Esophagus muscularis mucosa (tissue), 4 donors: ENCODE measurements around the gene PLET1. TPM values are rescaled to one million over a fixed set of nuclear protein-coding genes. Genes with fewer than 3 reads are reported as not detected.
A peak's percentile ranks its signal among the peaks of the same experiment; 100 is the strongest.

Experiments
- DNase-seq: peaks from one replicate; pipeline ENCODE4 v3.0.0-alpha.2; 2017; ENCODE audit errors: extremely low spot score
- H3K27ac ChIP-seq, 4 donors: fragments of 200-600 bp; sonication (generic); replicated peaks in 1 of 4; 1 replicate in 3 of 4; 2 replicates in 1 of 4; pipeline ENCODE4 v1.5.1; 2016 to 2019; ENCODE audit warnings: mild to moderate bottlenecking in 1 of 4
- H3K27me3 ChIP-seq, 4 donors: fragments of 200-600 bp; sonication (generic); one replicate each; pipeline versions ENCODE4 v1.5.1 to v1.6.0; 2016 to 2019
- H3K36me3 ChIP-seq, 4 donors: fragments of 200-600 bp; sonication (generic); one replicate each; pipeline ENCODE4 v1.5.1; 2016 to 2019
- H3K4me1 ChIP-seq, 4 donors: fragments of 200-600 bp; sonication (generic); one replicate each; pipeline ENCODE4 v1.5.1; 2016 to 2019
- H3K4me3 ChIP-seq, 4 donors: fragments of 200-600 bp; sonication (generic); 1 replicate in 2 of 4; 2 replicates in 2 of 4; pipeline ENCODE4 v1.5.1; 2016 to 2019; ENCODE audit warnings: mild to moderate bottlenecking in 4 of 4, moderate library complexity in 1 of 4
- H3K9me3 ChIP-seq, 4 donors: fragments of 200-600 bp; sonication (generic); 1 replicate in 3 of 4; 2 replicates in 1 of 4; pipeline ENCODE4 v1.5.1; 2016 to 2019
- EP300 ChIP-seq: sonication (generic); formaldehyde crosslinking; IDR thresholded peaks from one replicate; pipeline ENCODE4 v1.6.1; 2017; ENCODE audit warnings: antibody characterized with exemption
- POLR2A ChIP-seq: fragments of 450-650 bp; IDR thresholded peaks from one replicate; pipeline ENCODE4 v1.6.1; 2017; ENCODE audit warnings: antibody characterized with exemption, moderate library complexity, mild to moderate bottlenecking, low read depth
- POLR2AphosphoS5 ChIP-seq, 2 donors: sonication (generic); formaldehyde crosslinking; IDR thresholded peaks; one replicate each; pipeline ENCODE4 v1.6.1; 2017; ENCODE audit warnings: antibody characterized with exemption in 2 of 2
- WGBS: methylation state at CpG from one replicate; pipeline ENCODE4 v1.1.5; 2018; 5-methylcytosine and 5-hydroxymethylcytosine counted together
- intact Hi-C: fragments of 100-400 bp; cut with DNase I; formaldehyde crosslinking; loops from one replicate; pipeline ENCODE4 v1.15.1; 2023
- total RNA-seq, 4 donors: library from RNA; depleted of rRNA; stranded (reverse); fragments of >200 nt; gene quantifications; one replicate each; pipeline versions ENCODE4 v1.1.0 to v1.2.1, GENCODE V29; 2016
- TF ChIP-seq, protein P1 (sequence below), 3 experiments: fragments of 200-600 bp in 2 of 3; fragments of 450-650 bp in 1 of 3; sonication (generic) in 2 of 3; IDR thresholded peaks; one replicate each; pipeline ENCODE4 v1.5.1; 2017 to 2019; ENCODE audit warnings: antibody characterized with exemption in 3 of 3, mild to moderate bottlenecking in 2 of 3, moderate library complexity in 1 of 3

Gene PLET1
- total RNA-seq, 4 donors from 2014 or later = not detected

GRCh38 chr11:112248201-112248600 is 12.5 kb downstream of the PLET1 start:
- Histone ChIP-seq H3K36me3 (no peaks in the 10 kb centered on the region), H3K4me1 (no peaks in the 10 kb centered on the region), H3K27ac (no peak overlapping the region), H3K4me3 (no peak overlapping the region), H3K9me3 (no peaks in the 10 kb centered on the region), H3K27me3 (no peaks in the 10 kb centered on the region)
- TF ChIP-seq, protein P1, sequence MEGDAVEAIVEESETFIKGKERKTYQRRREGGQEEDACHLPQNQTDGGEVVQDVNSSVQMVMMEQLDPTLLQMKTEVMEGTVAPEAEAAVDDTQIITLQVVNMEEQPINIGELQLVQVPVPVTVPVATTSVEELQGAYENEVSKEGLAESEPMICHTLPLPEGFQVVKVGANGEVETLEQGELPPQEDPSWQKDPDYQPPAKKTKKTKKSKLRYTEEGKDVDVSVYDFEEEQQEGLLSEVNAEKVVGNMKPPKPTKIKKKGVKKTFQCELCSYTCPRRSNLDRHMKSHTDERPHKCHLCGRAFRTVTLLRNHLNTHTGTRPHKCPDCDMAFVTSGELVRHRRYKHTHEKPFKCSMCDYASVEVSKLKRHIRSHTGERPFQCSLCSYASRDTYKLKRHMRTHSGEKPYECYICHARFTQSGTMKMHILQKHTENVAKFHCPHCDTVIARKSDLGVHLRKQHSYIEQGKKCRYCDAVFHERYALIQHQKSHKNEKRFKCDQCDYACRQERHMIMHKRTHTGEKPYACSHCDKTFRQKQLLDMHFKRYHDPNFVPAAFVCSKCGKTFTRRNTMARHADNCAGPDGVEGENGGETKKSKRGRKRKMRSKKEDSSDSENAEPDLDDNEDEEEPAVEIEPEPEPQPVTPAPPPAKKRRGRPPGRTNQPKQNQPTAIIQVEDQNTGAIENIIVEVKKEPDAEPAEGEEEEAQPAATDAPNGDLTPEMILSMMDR (IDR thresholded peaks at IDR 0.05) = no peak
- no peak for TF ChIP-seq EP300
- no peak for TF ChIP-seq POLR2A
- no peak for TF ChIP-seq POLR2AphosphoS5 (IDR thresholded peaks at IDR 0.05)
- intact Hi-C loops = no loop called here
- WGBS = 93% methylated on average over 2 of the region's 2 CpGs
- DNase-seq = no peak

DNA sequence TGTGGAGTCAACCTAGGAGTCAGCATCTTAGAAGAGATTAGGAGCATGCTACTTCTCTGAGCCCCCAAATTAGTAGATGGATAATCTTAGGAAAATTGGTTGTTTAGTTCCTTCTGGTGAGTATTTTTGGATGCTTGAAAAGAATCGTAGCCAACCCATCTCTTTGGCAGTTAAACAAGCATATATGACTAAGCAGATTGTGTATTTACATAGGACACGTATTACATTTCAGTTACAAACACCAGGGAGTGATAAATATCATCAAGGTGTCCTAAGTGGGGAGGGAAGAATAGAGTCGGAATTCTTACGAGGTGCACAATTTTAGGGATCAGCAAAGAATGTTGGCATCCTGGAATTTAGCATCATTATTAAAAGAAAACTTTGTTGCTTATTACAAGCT is 13.5 kb downstream of the PLET1 start:
- 66% methylated on average over 4 of the region's 4 CpGs for WGBS
- Histone ChIP-seq H3K9me3 (no peaks in the 10 kb centered on the region), H3K36me3 (peaks cover 0 to 7% (median under 1%) of the 10 kb centered on the region in 4 donors), H3K27ac (no peak overlapping the region), H3K4me1 (no peaks in the 10 kb centered on the region), H3K4me3 (no peak overlapping the region), H3K27me3 (no peaks in the 10 kb centered on the region)
- TF ChIP-seq POLR2AphosphoS5 (IDR thresholded peaks at IDR 0.05) (no peak), EP300 (no peak), POLR2A (no peak)
- TF ChIP-seq, protein P1 (IDR thresholded peaks at IDR 0.05) = no peak
- no peak for DNase-seq
- intact Hi-C loops = no loop called here

GRCh38 chr11:112241486-112241885 is 19.2 kb downstream of the PLET1 start:
- intact Hi-C loops = no loop called here
- Histone ChIP-seq H3K9me3 (no peaks in the 10 kb centered on the region), H3K4me1 (no peaks in the 10 kb centered on the region), H3K36me3 (peaks cover 19 to 47% (median 33%) of the 10 kb centered on the region in 4 donors), H3K27ac (peak overlapping the region in 2 of 4 donors; percentile 15 to 50), H3K4me3 (no peak overlapping the region), H3K27me3 (no peaks in the 10 kb centered on the region)
- WGBS = 78% methylated on average over 3 of the region's 3 CpGs
- no peak for DNase-seq
- no peak for TF ChIP-seq POLR2A
- no peak for TF ChIP-seq EP300
- TF ChIP-seq POLR2AphosphoS5 (IDR thresholded peaks at IDR 0.05) = peak; percentile 8 to 47
- TF ChIP-seq, protein P1 (IDR thresholded peaks at IDR 0.05) = no peak

GRCh38 chr11:112238041-112238440 is 22.6 kb downstream of the PLET1 start:
- intact Hi-C loops = no loop called here
- Histone ChIP-seq H3K4me1 (no peaks in the 10 kb centered on the region), H3K9me3 (no peaks in the 10 kb centered on the region), H3K27ac (no peak overlapping the region), H3K36me3 (peaks cover 27 to 76% (median 57%) of the 10 kb centered on the region in 4 donors), H3K27me3 (no peaks in the 10 kb centered on the region), H3K4me3 (no peak overlapping the region)
- 89% methylated on average over 3 of the region's 3 CpGs for WGBS
- no peak for DNase-seq
- TF ChIP-seq POLR2A (no peak), POLR2AphosphoS5 (IDR thresholded peaks at IDR 0.05) (no peak), EP300 (no peak)
- TF ChIP-seq, protein P1 (IDR thresholded peaks at IDR 0.05) = no peak

- WGBS = 95% methylated on average over 4 of the region's 4 CpGs
- peaks cover 27 to 70% (median 57%) of the 10 kb centered on the region in 4 donors for H3K36me3 ChIP-seq
- no peak overlapping the region for H3K27ac ChIP-seq
- H3K4me3 ChIP-seq = no peak overlapping the region
- TF ChIP-seq, protein P1 (IDR thresholded peaks at IDR 0.05) = no peak
- no peak for TF ChIP-seq EP300
- TF ChIP-seq POLR2A = no peak
- TF ChIP-seq POLR2AphosphoS5 (IDR thresholded peaks at IDR 0.05) = no peak
- H3K4me1 ChIP-seq = no peaks in the 10 kb centered on the region
- no peaks in the 10 kb centered on the region for H3K9me3 ChIP-seq
- H3K27me3 ChIP-seq = no peaks in the 10 kb centered on the region
- intact Hi-C loops = no loop called here
- DNase-seq = no peak
These were observed 23.2 kb downstream of the PLET1 start for GRCh38 chr11:112237451-112237850.
